IPS-20b (cell line): Measurements from ENCODE around the gene JMY.

Experiments used
- H3K27ac ChIP-seq: one replicate; pipeline ENCODE4 v1.5.1; 2013; ENCODE audit warnings: low read length
- H3K27me3 ChIP-seq: 2 replicates; pipeline ENCODE4 v1.6.1; 2013; ENCODE audit warnings: mild to moderate bottlenecking, low read length, inconsistent platforms; ENCODE audit not compliant: insufficient read depth
- H3K36me3 ChIP-seq: 2 replicates; pipeline ENCODE4 v1.6.1; 2013; ENCODE audit warnings: low read depth, mild to moderate bottlenecking, inconsistent platforms, low read length, moderate library complexity; ENCODE audit not compliant: insufficient read depth
- H3K4me1 ChIP-seq: 2 replicates; pipeline ENCODE4 v1.6.1; 2013; ENCODE audit warnings: mild to moderate bottlenecking, control low read depth, inconsistent platforms, low read length, moderate library complexity; ENCODE audit not compliant: insufficient read depth
- H3K4me3 ChIP-seq: 2 replicates; pipeline ENCODE4 v1.5.1; 2013; ENCODE audit warnings: mild to moderate bottlenecking, low read length, inconsistent platforms
- H3K9ac ChIP-seq: 2 replicates; pipeline ENCODE4 v1.6.1; 2013; ENCODE audit warnings: low read depth, mild to moderate bottlenecking, inconsistent platforms, low read length, moderate library complexity
- H3K9me3 ChIP-seq: 2 replicates; pipeline ENCODE4 v1.6.1; 2013; ENCODE audit warnings: mild to moderate bottlenecking, low read depth, low read length, inconsistent platforms; ENCODE audit not compliant: insufficient read depth

JMY gene

GRCh38 chr5:79302454-79302853 is 66.5 kb downstream of the JMY start:
- Histone ChIP-seq H3K9me3 (no peaks in the 10 kb centered on the region), H3K9ac (no peak overlapping the region), H3K27me3 (no peaks in the 10 kb centered on the region), H3K27ac (no peak overlapping the region), H3K36me3 (peaks cover 66% of the 10 kb centered on the region), H3K4me1 (no peaks in the 10 kb centered on the region), H3K4me3 (no peak overlapping the region)

GRCh38 chr5:79305706-79306105 is 69.8 kb downstream of the JMY start:
- Histone ChIP-seq H3K9ac (no peak overlapping the region), H3K27me3 (no peaks in the 10 kb centered on the region), H3K27ac (no peak overlapping the region), H3K4me1 (no peaks in the 10 kb centered on the region), H3K4me3 (no peak overlapping the region), H3K9me3 (no peaks in the 10 kb centered on the region), H3K36me3 (peaks cover 51% of the 10 kb centered on the region)

DNA sequence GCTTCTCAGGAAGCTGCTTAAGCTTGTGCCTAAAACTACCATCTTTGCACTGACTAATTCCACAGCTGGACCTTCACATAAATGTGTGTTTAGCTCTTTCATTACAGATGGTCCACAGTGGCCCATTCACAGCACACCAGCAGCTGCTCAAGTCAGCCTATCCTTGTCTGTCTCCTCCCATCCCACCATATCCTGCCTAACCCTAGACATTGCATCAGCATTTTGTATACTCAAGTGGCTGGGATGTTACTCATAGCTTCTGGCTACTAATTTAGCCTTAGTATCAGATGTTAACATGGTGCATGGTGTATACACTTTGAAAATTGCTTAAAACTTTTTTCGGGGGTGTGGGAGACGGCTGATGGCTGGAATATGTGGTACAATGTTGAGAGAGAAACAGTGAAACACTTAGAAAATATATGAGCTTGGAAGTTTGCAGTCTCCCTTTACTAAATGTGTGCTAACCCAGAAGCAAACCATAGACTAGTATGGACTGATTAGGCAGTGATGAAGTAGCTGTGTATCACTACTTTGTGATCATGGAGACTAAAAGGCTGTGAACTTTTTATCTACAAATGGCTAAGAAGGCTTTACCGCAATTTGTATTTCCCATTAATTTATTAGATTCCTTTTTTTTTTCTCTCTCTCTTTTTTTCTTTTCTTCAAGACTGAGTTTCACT is 83.1 kb downstream of the JMY start:
- Histone ChIP-seq H3K4me3 (no peak overlapping the region), H3K36me3 (peaks cover 49% of the 10 kb centered on the region), H3K9ac (no peak overlapping the region), H3K4me1 (no peaks in the 10 kb centered on the region), H3K27ac (no peak overlapping the region), H3K9me3 (no peaks in the 10 kb centered on the region), H3K27me3 (no peaks in the 10 kb centered on the region)

DNA sequence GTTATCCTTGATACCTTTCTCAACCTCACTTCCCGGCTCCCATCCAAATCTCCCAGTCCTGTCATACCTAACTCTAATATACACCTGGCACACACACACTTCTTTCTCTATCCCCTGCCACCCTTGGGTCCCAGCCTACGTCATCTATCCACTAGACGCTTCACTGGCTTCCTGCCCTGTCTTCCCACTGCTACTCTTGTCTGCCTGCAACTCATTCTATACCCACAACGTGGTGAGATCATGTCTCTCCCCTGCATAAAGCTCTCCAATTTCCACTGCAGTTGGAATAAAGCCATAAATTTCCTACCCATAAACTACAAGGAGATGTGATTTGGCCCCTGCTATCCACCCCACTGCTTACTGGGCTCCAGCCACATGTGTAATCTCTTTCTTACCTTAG is 93.5 kb downstream of the JMY start:
- no peaks in the 10 kb centered on the region for H3K27me3 ChIP-seq
- no peak overlapping the region for H3K4me3 ChIP-seq
- H3K27ac ChIP-seq: no peak overlapping the region
- H3K36me3 ChIP-seq: no peaks in the 10 kb centered on the region
- no peaks in the 10 kb centered on the region for H3K9me3 ChIP-seq
- no peak overlapping the region for H3K9ac ChIP-seq
- 0 out of 2 replicates have a peak, but pooled peaks cover 4% of the 10 kb centered on the region for H3K4me1 ChIP-seq

DNA sequence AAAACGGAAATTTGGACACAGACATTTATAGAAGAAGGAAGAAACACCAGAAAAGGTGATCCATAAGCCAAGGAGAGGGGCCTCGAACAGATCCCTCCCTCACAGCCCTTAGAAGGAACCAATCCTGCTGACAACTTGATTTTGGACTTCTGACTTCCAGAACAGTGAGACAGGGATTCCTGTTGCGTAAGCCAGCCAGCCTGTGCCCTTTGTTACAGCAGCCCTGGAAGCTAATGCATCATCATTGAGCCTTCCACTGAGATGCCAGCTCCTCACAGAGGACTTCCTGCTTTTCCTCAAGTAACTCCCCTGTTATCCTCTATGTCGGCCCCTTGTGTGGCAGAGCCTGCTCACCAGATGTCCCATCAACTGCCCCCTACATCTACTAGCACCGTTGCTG is 94.1 kb downstream of the JMY start:
- Histone ChIP-seq H3K9me3 (no peaks in the 10 kb centered on the region), H3K27ac (no peak overlapping the region), H3K36me3 (no peaks in the 10 kb centered on the region), H3K27me3 (no peaks in the 10 kb centered on the region), H3K4me1 (0 out of 2 replicates have a peak, but pooled peaks cover 4% of the 10 kb centered on the region), H3K9ac (no peak overlapping the region), H3K4me3 (no peak overlapping the region)

GRCh38 chr5:79333852-79334557 is 98.1 kb downstream of the JMY start:
- Histone ChIP-seq H3K27ac (no peak overlapping the region), H3K4me1 (0 out of 2 replicates have a peak, but pooled peaks cover 4% of the 10 kb centered on the region), H3K9ac (no peak overlapping the region), H3K36me3 (no peaks in the 10 kb centered on the region), H3K9me3 (no peaks in the 10 kb centered on the region), H3K27me3 (no peaks in the 10 kb centered on the region), H3K4me3 (no peak overlapping the region)

- H3K27me3 ChIP-seq: no peaks in the 10 kb centered on the region
These were observed 110.5 kb downstream of the JMY start for GRCh38 chr5:79346420-79346824.

GRCh38 chr5:79349047-79349446 is 113.1 kb downstream of the JMY start:
- H3K9me3 ChIP-seq: no peaks in the 10 kb centered on the region
- H3K27me3 ChIP-seq: no peaks in the 10 kb centered on the region
- H3K4me1 ChIP-seq: no peaks in the 10 kb centered on the region
- no peak overlapping the region for H3K27ac ChIP-seq
- H3K9ac ChIP-seq: no peak overlapping the region
- no peak overlapping the region for H3K4me3 ChIP-seq
- no peaks in the 10 kb centered on the region for H3K36me3 ChIP-seq

More at GRCh38 chr5:79346420-79346824, 110.5 kb downstream of the JMY start:
- H3K9me3 ChIP-seq: no peaks in the 10 kb centered on the region
- no peak overlapping the region for H3K27ac ChIP-seq
- no peaks in the 10 kb centered on the region for H3K4me1 ChIP-seq
- no peak overlapping the region for H3K9ac ChIP-seq
- H3K4me3 ChIP-seq: no peak overlapping the region
- H3K36me3 ChIP-seq: no peaks in the 10 kb centered on the region

- H3K4me3 ChIP-seq: no peak overlapping the region
- no peaks in the 10 kb centered on the region for H3K4me1 ChIP-seq
- H3K36me3 ChIP-seq: no peaks in the 10 kb centered on the region
- H3K27ac ChIP-seq: no peak overlapping the region
- no peaks in the 10 kb centered on the region for H3K27me3 ChIP-seq
- no peak overlapping the region for H3K9ac ChIP-seq
- no peaks in the 10 kb centered on the region for H3K9me3 ChIP-seq
These were observed 114.0 kb downstream of the JMY start for GRCh38 chr5:79349881-79350280.

DNA sequence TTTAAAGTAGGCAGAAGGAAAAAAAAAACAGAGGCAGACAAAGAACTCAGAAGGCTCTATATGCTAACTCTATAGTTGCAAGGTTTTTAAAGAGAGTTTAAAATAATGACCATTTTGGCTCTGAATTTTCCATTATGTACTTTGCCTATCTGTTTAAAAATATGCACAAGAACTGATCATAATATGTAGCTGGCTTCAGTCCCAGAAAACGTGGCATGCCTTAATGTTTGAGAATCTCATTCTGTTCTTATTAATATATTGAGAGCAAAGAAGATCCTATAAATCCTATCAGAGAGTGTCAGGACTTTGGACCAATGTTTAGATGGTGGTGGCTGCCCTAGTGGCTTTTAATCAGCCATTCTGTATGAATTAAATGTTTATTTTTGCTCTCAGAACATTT is 121.5 kb downstream of the JMY start:
- no peaks in the 10 kb centered on the region for H3K36me3 ChIP-seq
- H3K4me3 ChIP-seq: no peak overlapping the region

More for the DNA sequence above, 121.5 kb downstream of the JMY start:
- no peaks in the 10 kb centered on the region for H3K9me3 ChIP-seq
- H3K27ac ChIP-seq: no peak overlapping the region
- H3K9ac ChIP-seq: no peak overlapping the region
- H3K27me3 ChIP-seq: no peaks in the 10 kb centered on the region
- H3K4me1 ChIP-seq: no peaks in the 10 kb centered on the region
